Cardiac fibroblast (primary cell): ENCODE data around the gene ELMO1.

Experiments used
- DNase-seq, 2 donors: peaks; one replicate each; pipeline versions ENCODE4 v3.0.0 to v3.0.0-alpha.2; 2010; ENCODE audit warnings: low read depth in 2 of 2
- H3K4me3 ChIP-seq, 2 donors: replicated peaks in 1 of 2; 1 replicate in 1 of 2; 2 replicates in 1 of 2; pipeline ENCODE4 v1.5.1; 2011; ENCODE audit warnings: low read depth in 2 of 2, low read length in 2 of 2, mild to moderate bottlenecking in 2 of 2, moderate library complexity in 1 of 2
- TF ChIP-seq, protein P1 (sequence below): IDR thresholded peaks from one replicate; pipeline ENCODE4 v1.5.1; 2011; ENCODE audit warnings: low read depth, mild to moderate bottlenecking, low read length, inconsistent platforms

The ELMO1 gene

DNA sequence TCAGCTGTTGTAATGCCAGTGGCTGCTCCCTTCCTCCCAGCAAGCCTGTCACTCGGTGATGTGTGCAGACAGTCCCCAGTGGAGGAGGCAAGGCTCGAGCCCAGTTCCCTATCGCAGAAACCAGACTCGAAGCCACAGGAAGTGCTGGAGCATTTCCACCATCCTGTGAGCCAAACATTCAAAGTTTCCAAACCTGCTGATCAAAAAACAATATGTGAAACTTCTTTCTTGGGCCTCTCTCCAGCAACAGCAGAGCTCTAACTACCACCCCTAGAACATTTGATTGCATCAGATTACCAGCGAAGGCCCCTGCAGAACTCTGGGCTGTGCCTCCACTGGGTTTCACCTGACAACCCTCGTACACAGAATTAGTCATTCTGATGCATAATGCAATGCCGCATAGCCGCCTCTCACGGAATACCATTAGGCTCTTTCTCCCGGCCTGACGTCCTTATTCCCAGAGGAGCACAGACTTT lies 94.0 kb downstream of the ELMO1 start:
- H3K4me3 ChIP-seq: no peak overlapping the region
- DNase-seq: peak; percentile 19 to 86

DNA sequence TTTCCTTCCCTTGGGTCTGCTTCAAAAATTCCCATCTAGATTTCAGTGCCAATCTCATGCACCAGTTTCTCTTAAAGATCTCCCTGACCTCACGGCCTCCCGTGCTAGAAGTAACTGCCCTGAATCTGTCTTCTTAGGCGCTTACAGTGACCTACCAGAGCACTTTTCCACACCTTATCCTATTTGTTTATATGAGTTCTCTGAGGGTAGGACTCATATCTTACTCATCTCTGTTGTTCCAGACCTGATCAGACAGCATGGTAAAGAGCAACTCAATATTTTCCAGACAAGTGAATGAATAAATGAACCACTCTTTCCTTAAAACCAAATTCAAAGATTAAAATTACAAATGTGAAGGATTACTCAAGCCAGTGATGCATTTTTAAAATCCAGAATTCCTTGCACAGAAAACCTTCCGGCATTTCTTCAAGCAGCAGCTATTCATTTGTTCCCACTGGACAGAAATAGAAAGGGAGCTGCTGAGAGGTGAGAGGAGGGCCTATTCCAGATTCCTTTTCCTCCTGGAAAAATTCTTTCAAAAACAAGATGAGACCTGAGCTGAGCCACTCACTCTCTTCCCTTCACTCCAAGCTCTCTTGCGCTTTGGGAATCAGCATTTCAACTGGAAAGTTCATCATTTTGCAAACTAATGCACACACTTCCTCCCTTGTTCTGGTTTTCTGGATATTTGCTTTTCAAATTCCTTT lies 94.6 kb downstream of the ELMO1 start:
- no peak for DNase-seq
- TF ChIP-seq, protein P1, sequence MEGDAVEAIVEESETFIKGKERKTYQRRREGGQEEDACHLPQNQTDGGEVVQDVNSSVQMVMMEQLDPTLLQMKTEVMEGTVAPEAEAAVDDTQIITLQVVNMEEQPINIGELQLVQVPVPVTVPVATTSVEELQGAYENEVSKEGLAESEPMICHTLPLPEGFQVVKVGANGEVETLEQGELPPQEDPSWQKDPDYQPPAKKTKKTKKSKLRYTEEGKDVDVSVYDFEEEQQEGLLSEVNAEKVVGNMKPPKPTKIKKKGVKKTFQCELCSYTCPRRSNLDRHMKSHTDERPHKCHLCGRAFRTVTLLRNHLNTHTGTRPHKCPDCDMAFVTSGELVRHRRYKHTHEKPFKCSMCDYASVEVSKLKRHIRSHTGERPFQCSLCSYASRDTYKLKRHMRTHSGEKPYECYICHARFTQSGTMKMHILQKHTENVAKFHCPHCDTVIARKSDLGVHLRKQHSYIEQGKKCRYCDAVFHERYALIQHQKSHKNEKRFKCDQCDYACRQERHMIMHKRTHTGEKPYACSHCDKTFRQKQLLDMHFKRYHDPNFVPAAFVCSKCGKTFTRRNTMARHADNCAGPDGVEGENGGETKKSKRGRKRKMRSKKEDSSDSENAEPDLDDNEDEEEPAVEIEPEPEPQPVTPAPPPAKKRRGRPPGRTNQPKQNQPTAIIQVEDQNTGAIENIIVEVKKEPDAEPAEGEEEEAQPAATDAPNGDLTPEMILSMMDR: no peak
- no peak overlapping the region for H3K4me3 ChIP-seq

More for the DNA sequence above, 94.0 kb downstream of the ELMO1 start:
- TF ChIP-seq, protein P1: no peak

DNA sequence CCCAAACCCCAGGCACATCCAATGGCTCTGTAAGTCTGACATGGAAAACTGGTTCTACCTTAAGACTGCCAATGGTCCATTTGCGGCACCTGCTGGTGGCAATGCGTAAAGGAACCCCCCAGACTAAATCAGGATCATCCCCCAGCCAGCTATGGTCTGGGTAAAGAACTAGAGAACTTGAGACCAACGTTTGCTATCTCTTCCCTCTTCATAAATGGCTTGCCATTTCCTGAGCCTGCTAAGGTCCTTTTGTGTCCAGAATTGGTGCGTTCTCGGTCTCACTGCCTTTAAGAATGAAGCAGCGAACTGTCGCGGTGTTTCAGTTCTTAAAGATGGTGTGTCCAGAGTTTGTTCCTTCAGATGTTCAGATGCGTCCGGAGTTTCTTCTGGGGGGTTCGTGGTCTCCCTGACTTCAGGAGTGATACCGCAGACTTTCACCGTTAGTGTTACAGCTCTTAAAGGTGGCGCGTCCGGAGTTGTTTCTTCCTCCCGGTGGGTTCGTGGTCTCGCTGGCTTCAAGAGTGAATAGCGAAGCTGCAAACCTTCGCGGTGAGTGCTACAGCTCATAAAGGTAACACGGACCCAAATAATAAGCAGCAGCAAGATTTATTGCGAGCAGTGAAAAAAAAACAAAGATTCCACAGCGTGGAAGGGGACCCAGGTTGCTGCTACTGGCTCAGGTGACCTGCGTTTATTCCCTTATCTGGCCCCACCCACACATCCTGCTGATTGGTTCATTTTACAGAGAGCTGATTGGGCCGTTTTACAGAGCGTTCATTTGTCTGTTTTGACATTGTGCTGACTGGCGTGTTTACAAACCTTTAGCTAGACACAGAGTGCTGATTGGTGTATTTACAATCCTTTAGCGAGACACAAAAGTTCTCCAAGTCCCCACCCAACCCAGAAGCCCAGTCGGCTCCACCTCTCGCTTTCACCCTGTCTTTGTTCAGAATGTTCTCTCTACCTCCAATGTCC lies 95.4 kb downstream of the ELMO1 start:
- no peak for DNase-seq
- TF ChIP-seq, protein P1: no peak
- H3K4me3 ChIP-seq: no peak overlapping the region

DNA sequence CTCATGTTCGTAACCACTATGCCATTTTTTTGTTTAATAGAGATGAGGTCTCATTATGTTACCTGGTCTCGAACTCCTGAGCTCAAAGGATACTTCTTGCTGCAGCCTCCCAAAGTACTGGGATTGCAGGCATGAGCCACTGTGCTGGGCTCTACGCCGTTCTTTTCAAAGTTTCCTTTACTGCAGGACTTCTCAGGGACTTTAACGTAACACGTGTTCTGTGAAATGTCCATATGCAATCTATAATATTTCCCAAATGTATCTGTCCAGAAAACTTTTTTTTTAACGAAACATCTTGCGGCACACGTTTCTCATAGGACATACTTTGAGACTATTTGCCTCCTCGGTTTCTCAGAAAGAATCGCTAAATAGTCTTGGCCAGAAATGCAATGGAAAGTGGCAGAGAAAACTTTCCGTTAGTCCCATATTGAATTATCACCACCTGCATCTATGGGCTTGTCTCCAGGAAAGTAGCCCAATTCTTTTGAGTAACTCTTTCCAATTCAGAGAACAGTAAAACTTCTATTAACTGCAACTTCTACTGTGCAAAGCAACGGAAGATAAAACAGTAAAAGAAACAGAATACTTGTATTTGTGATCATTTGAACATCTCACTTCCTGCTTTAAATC lies 96.3 kb downstream of the ELMO1 start:
- H3K4me3 ChIP-seq: no peak overlapping the region
- no peak for DNase-seq
- TF ChIP-seq, protein P1: no peak

DNA sequence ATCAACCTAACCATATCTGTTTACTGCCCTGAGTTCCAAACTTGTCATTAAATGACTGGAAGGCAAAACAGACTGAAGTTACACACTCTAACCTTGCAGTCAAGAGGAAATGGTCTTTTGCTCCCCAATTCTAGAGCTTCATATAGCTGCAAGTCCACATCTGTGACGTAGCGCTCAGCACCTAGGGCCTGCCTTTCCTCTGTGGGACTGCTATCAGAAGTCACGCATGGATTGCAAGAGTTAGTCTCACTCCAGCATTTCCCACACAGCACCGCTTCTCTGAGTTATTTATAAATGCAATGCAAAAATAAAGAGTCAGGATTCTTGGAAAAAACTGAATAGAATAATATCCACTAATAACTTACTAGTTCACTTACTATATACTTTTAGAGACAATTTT lies 96.9 kb downstream of the ELMO1 start:
- no peak for DNase-seq
- TF ChIP-seq, protein P1: no peak
- no peak overlapping the region for H3K4me3 ChIP-seq

DNA sequence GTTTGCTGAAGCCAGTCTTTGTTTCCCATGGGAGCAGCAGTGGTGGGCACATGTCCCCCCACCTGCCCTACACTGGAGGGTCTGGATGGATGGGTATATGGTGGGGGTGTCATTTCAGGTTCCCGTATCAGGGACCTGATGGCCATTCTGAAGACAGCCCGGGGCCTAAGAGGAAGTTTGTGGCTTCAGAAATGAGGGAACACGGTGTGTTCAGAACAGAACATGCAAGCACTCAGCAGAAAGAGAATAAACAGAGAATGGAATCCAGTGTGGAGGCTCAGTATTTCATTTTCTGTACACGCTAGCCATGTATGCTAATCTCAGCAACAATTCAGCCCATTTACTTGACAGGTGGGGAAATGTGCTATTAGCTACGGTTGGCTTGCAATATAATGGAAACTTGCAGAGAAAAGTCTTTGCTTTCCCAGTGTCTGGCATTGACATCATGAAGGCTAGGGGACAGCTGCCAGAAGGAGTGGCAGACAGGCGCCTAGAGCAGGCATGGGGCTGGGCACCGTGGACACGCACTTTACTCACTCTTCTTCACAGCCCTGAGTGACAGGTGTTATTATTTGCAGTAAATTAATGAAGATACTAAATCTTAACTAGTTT lies 98.6 kb downstream of the ELMO1 start:
- no peak for DNase-seq
- no peak overlapping the region for H3K4me3 ChIP-seq
- TF ChIP-seq, protein P1: no peak
